Vagina (tissue), 2 donors: ENCODE measurements around the gene EZR.

Experiments
- POLR2A ChIP-seq, 2 donors: fragments of 450-650 bp; IDR thresholded peaks; one replicate each; pipeline ENCODE4 v1.6.1; 2017; ENCODE audit warnings: antibody characterized with exemption in 2 of 2, mild to moderate bottlenecking in 2 of 2, moderate library complexity in 2 of 2
- POLR2AphosphoS5 ChIP-seq, 2 donors: sonication (generic); formaldehyde crosslinking; IDR thresholded peaks; one replicate each; pipeline ENCODE4 v1.9.0; 2017; ENCODE audit warnings: antibody characterized with exemption in 2 of 2, mild to moderate bottlenecking in 2 of 2, low read depth in 1 of 2; ENCODE audit not compliant: insufficient read depth in 1 of 2
- TF ChIP-seq, protein P1 (sequence below), 3 experiments: fragments of 450-650 bp in 2 of 3; fragments of 200-600 bp in 1 of 3; sonication (generic) in 1 of 3; IDR thresholded peaks; one replicate each; pipeline ENCODE4 v1.5.1; 2017 to 2019; ENCODE audit warnings: antibody characterized with exemption in 3 of 3, mild to moderate bottlenecking in 2 of 3, moderate library complexity in 2 of 3

GRCh38 chr6:158774717-158775449, 44.3 kb downstream of the EZR start:
- TF ChIP-seq, protein P1, sequence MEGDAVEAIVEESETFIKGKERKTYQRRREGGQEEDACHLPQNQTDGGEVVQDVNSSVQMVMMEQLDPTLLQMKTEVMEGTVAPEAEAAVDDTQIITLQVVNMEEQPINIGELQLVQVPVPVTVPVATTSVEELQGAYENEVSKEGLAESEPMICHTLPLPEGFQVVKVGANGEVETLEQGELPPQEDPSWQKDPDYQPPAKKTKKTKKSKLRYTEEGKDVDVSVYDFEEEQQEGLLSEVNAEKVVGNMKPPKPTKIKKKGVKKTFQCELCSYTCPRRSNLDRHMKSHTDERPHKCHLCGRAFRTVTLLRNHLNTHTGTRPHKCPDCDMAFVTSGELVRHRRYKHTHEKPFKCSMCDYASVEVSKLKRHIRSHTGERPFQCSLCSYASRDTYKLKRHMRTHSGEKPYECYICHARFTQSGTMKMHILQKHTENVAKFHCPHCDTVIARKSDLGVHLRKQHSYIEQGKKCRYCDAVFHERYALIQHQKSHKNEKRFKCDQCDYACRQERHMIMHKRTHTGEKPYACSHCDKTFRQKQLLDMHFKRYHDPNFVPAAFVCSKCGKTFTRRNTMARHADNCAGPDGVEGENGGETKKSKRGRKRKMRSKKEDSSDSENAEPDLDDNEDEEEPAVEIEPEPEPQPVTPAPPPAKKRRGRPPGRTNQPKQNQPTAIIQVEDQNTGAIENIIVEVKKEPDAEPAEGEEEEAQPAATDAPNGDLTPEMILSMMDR (IDR thresholded peaks at IDR 0.05), result no peak
- TF ChIP-seq POLR2AphosphoS5 (IDR thresholded peaks at IDR 0.05; ENCODE audit: insufficient read depth in 1 of 2, low read depth in 1 of 2) (no peak), POLR2A (IDR thresholded peaks at IDR 0.05) (no peak)
